Retinal pigment epithelial cell (primary cell): ENCODE measurements around the gene GRAMD1A.

ENCODE experiments used
- DNase-seq: peaks from one replicate; pipeline ENCODE4 v3.0.0-alpha.2; 2010; ENCODE audit warnings: low read depth
- H3K4me3 ChIP-seq: 2 replicates; pipeline ENCODE4 v1.5.1; 2011; ENCODE audit warnings: mild to moderate bottlenecking, low read length, control low read depth, moderate library complexity
- CTCF ChIP-seq: conservative IDR thresholded peaks from 2 replicates; pipeline ENCODE4 v1.5.1; 2011; ENCODE audit warnings: low read depth, low read length, control low read depth, inconsistent platforms

Gene GRAMD1A

DNA sequence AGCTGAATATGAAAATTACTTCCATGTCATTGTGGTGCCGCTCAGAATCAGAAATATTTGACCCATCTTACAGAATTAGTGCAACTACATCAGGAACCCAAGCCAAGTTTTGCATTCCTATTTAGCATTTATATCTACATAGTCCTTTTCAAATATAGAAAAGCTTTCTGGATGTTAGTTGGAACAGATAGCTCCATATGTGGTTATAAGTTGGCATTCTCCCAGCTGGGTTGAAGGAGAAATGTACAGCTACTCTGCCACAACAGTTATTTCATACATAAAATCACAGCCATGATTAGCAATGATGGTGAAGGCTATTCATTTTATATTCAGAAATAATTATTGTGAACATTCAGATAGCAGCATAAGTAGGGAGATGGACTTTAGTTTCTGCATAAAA lies 69.6 kb downstream of the GRAMD1A start:
- TF ChIP-seq CTCF, result no peak

GRCh38 chr19:35070471-35070870 lies 70.3 kb downstream of the GRAMD1A start:
- no peak overlapping the region for H3K4me3 ChIP-seq
- DNase-seq, result no peak
- no peak for TF ChIP-seq CTCF

More for the DNA sequence above, 69.6 kb downstream of the GRAMD1A start:
- H3K4me3 ChIP-seq, result no peak overlapping the region
- no peak for DNase-seq

GRCh38 chr19:35073516-35073915 lies 73.4 kb downstream of the GRAMD1A start:
- DNase-seq, result no peak
- no peak for TF ChIP-seq CTCF
- H3K4me3 ChIP-seq, result no peak overlapping the region

DNA sequence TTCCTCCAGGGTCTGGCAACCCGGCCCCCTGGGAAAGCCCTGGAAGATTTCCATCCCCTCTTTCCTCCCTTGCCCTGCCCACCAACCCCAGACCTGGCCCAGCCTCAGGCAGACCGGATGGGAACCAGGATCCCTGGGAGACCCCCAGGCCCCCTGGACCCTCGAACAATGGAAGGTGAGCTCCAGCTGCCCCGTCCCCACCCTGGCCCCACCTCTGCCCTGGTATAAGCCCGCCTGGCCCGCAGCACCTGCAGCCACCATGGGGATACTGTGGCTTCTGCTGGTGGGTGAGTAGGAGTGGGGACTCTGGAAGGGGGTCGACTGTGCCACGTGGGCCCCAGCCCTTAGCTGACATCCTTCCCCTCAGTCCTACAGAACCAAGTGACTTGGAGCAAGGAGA lies 73.8 kb downstream of the GRAMD1A start:
- no peak overlapping the region for H3K4me3 ChIP-seq
- no peak for DNase-seq

GRCh38 chr19:35074426-35075201 lies 74.5 kb downstream of the GRAMD1A start:
- no peak overlapping the region for H3K4me3 ChIP-seq
- TF ChIP-seq CTCF, result no peak
- DNase-seq, result no peak

More for the DNA sequence above, 73.8 kb downstream of the GRAMD1A start:
- TF ChIP-seq CTCF, result no peak

DNA sequence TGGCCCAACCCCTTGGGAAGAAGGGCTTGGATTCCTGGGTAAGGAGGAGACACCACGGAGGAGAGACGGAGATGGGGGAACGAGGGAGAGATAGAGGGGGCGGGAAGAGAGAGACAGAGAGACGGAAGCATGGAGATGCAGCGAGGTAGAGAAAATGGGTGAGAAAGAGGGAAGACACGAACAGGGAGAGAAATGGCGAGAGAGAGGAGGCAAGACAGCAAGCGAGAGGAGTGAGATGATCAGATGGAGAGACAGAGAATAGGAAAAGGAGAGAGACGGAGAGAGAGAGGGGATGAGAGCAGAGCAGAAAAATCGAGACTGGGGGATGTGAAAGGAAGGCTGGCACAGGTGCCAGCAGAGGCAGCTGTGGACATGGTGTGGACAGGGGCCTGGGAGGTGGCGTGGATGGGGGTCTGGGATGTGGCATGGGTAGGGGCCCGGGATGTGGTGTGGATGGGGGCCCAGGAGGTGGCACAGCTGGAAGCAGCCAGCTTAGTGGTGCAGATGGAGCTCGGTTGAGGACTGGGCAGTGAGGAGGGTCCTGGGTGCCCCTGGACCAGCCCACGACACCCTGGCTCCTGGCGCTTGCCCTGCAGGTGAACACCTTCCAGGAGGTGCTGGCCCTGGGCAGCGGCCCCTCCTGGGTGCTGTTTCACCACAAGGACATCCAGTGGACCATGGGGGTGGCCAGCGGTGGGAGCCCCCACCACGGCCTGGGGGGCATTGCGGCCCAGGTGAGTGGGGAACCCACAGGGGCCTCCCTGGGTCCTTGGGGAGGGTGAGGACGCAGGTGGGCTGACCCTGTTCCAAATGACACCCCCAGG lies 75.3 kb downstream of the GRAMD1A start:
- TF ChIP-seq CTCF, result no peak
- H3K4me3 ChIP-seq, result no peak overlapping the region
- no peak for DNase-seq
